SH-SY5Y (cell line): Measurements from ENCODE around the gene KXD1.

ENCODE experiments used
- GATA2 ChIP-seq: IDR thresholded peaks from 2 replicates; pipeline ENCODE4 v1.6.1; 2011; ENCODE audit warnings: mild to moderate bottlenecking, low read depth, low read length
- GATA3 ChIP-seq: IDR thresholded peaks from 2 replicates; pipeline ENCODE4 v1.6.1; 2011; ENCODE audit warnings: low read depth, mild to moderate bottlenecking, low read length, moderate library complexity

Gene KXD1

GRCh38 chr19:18597809-18598660, 40.4 kb downstream of the KXD1 start:
- TF ChIP-seq GATA2 = no peak
- TF ChIP-seq GATA3 = no peak

GRCh38 chr19:18599485-18599884, 41.8 kb downstream of the KXD1 start:
- no peak for TF ChIP-seq GATA2
- no peak for TF ChIP-seq GATA3

- TF ChIP-seq GATA3 = no peak
- no peak for TF ChIP-seq GATA2
These were observed 44.2 kb downstream of the KXD1 start for GRCh38 chr19:18601875-18602274.

DNA sequence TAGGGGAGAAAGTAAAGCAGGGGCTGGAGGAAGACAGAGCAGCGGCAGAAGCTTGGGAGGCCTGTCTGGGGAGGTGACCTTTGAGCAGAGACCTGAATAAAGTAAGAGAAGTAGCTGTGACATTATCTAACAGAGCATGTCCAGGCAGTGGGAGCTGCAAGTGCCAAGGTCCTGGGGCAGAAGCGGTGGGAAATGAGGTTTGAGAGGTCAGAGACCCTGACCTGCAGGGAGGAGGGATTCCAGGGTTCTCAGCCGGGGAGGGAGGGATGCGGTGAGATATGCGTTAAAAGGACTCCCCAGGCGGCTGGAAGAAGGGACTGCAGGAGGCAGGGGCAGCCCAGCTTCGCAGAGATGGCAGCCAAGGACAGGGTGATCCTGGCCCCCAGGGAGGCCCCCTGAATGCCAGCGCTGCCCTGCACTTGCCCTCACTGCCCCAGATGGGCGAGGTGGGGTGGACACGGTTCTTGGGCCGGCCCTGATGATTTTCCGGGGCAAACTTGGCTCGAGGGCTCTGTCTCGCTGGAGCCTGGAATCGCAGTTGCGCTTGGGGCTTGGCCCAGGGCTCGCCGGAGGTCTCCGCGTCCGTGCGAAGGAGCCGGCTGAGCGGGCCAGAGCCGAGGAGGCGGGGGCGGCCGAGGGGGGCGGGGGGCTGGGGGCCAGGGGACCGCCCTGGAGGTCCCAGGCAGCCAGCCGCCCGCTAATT, 45.7 kb downstream of the KXD1 start:
- TF ChIP-seq GATA2 = no peak
- no peak for TF ChIP-seq GATA3

DNA sequence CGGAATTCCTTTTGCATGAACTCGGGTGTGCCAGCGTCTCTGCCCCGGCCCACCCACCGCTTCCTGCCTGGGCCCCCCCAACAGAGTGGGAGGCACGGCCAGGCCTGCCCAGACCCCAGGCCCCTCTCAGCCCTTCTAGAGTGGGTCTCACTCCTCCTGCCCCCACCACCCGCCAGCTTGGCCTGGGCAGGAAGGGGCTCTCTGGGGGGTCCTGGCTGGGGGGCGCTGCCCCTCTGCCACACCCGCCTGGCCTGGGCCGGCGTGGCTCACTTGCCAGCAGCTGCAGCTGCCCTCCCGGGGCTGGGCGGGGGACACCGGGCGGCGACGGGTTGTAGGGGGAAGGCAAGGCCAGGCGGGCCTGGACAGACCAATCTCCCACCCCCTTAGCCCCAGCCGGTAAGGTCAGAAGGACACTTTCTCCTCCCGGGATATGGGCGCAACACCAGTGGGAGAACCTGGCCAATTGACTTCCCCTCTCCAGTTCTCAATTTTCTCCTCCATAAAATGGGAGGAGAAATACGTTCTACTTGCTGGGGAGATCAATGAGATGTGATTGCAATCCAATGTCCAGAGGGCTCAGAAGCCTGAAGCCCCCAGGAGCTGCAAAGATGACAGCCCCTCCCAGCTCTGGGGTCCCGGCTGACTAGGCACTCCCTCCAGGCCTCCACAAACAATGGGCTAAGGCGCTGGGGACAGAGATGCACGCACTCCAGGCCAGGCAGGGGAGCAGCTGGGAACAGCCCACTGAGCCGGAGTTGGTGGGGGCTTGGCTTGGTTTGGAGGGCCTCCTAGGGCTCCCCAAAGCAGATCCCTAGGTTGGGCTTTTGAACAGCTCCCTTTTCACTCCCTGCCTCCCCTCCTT, 46.5 kb downstream of the KXD1 start:
- no peak for TF ChIP-seq GATA2
- no peak for TF ChIP-seq GATA3

DNA sequence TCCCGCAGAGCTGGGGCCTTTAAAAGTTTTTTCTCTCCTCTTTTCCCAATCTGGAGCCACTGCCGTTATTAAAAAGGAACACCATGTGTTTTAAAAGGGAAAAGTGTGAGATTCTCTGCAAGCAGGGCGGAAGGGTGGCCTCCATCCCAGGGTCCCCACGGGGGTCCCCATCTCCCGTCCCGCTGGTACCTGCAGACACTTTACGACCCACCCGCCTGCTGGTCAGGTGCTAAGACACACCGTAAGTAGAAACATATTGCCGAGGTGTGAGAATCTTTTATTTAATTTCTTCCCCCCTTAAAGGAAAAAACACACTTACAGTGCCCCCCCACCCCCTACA, 47.1 kb downstream of the KXD1 start:
- TF ChIP-seq GATA2 = no peak
- TF ChIP-seq GATA3 = no peak

GRCh38 chr19:18605196-18605545, 47.5 kb downstream of the KXD1 start:
- TF ChIP-seq GATA3 (no peak), GATA2 (no peak)

DNA sequence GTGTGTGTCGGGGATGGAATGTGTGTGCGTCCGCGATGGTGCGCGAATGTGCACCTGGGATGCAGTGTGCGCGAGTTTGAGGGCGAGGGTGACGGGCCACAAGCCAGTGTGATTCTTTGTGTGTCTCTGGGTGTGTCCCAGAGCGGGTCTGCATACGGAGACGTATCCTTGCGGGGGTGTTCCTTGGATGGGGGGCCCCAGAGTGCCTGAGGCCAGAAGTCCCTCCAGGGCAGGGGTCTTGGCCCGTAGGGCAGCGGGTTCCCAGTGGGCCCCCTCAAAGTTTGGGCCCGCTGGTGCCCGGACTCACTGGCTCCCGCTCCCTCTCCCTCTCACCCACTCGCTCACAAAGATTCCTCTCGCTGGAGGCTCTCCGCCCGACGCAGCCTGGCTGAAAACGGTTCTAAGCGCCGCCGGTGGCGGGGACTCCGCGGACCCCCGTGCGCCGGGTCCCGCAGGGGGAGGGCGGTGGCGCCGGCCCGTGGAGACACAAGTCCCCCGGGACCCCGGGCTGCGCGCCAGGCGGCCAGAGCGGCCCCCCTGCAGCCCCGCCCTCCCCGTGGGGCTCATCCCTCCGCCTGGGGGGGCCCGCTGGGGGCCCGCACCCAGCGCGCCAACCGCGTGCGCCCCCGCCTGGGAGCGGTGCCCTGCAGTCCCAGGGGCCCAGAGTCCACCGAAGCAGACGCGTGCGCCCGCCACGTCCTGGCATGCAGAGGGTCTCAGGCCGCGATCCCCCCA, 48.0 kb downstream of the KXD1 start:
- TF ChIP-seq GATA3 (no peak), GATA2 (no peak)

DNA sequence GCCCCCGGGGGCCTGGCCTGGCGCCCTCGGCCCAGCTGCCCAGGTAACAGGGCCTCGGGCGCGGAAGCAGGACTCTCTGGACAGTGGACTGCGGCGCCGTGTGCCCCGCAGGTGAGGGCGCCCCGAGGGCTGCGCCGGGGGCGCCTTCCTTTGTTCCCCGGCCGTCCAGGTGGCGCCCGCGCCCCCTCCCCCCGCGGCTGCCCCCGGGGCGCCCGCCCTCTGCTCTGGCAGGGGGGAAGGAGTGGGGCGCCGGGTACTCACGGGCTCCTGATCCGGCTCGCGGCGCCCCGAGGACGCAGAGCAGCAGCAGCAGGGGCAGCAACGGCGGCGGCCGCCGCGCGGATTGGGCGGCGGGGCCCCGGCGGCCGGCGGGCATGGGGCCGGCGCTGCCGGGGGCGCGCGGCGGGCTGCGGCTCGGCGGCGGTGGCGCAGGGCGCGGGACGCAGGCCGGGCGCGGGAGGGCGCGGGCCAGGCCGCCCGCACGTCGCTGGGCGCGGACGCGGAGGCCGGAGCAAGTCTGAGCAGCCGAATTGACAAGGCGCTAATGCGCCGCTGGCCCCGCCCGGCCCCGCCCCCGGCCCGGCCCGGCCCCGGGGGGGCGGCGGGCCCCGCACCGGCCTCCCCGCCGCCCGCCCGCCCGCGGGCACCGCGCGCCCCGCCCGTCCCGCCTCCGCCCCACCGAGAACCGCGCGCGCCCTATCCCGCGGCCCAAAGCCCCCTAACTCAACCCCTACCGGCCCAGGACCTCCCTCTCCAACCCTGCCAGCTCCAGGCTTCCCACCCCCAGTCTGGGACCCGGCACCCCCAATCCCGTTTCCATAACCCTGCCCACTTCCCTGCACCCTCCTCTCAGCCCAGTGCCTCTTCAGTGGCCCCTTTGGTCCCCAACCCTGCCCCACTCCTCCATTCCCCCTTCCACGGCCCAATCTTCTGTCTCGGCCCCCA, 48.9 kb downstream of the KXD1 start, which contains the start of gene CRLF1:
Gene CRLF1, minus strand, starts transcription at position 519 of the 945 bp plus-strand sequence. Its CDS starts 143 bp downstream, at position 376.
- TF ChIP-seq GATA3 (no peak), GATA2 (no peak)

- TF ChIP-seq GATA2 = no peak
- no peak for TF ChIP-seq GATA3
These were observed 49.8 kb downstream of the KXD1 start for GRCh38 chr19:18607226-18608101.

- TF ChIP-seq GATA2 (no peak), GATA3 (no peak)
These were observed 50.6 kb downstream of the KXD1 start for GRCh38 chr19:18608102-18608804.
